Neural cell (in vitro differentiated cells): ENCODE results near the gene TMEM151A. TPM values are rescaled to one million over a fixed set of nuclear protein-coding genes. Genes with fewer than 3 reads are reported as not detected.

Experiments
- H2AFZ ChIP-seq: fragments of 200-600, 300-800 bp; sonication (generic), shearing (Covaris generic); 2 replicates; pipeline ENCODE4 v1.6.0; 2014; ENCODE audit warnings: low read depth, mild to moderate bottlenecking, antibody characterized with exemption, low read length, moderate library complexity
- H3F3A ChIP-seq: fragments of 200-600 bp; shearing (Covaris generic); 2 replicates; pipeline ENCODE4 v1.6.1; 2016; ENCODE audit warnings: mild to moderate bottlenecking, moderate library complexity, mixed read lengths, antibody characterized with exemption, low read length; ENCODE audit not compliant: insufficient read depth, poor library complexity, severe bottlenecking
- H3K27ac ChIP-seq: fragments of 200-600, 300-800 bp; sonication (generic), shearing (Covaris generic); 2 replicates; pipeline ENCODE4 v1.5.1; 2014; ENCODE audit warnings: mild to moderate bottlenecking, low read length, moderate library complexity
- H3K27me3 ChIP-seq: fragments of 300-800, 200-600 bp; sonication (generic), shearing (Covaris generic); 2 replicates; pipeline ENCODE4 v1.6.0; 2014; ENCODE audit warnings: mild to moderate bottlenecking, low read depth, low read length, moderate library complexity; ENCODE audit not compliant: insufficient read depth
- H3K36me3 ChIP-seq: fragments of 300-800, 200-600 bp; sonication (generic), shearing (Covaris generic); 2 replicates; pipeline ENCODE4 v1.5.1; 2014; ENCODE audit warnings: mild to moderate bottlenecking, antibody characterized with exemption, low read length, moderate library complexity; ENCODE audit not compliant: insufficient read depth
- H3K4me2 ChIP-seq: fragments of 300-800, 200-600 bp; sonication (generic), shearing (Covaris generic); 2 replicates; pipeline ENCODE4 v1.6.0; 2014; ENCODE audit warnings: mild to moderate bottlenecking, low read length
- H3K4me3 ChIP-seq: fragments of 300-800, 200-600 bp; sonication (generic), shearing (Covaris generic); 2 replicates; pipeline ENCODE4 v1.5.1; 2014; ENCODE audit warnings: mild to moderate bottlenecking, low read length, moderate library complexity
- H3K79me2 ChIP-seq: fragments of 200-600 bp; shearing (Covaris generic); replicated peaks from 2 replicates; pipeline ENCODE4 v1.6.0; 2014; ENCODE audit warnings: mild to moderate bottlenecking, low read length, moderate library complexity; ENCODE audit not compliant: insufficient read depth
- H3K9ac ChIP-seq: fragments of 300-800, 200-600 bp; sonication (generic), shearing (Covaris generic); 2 replicates; pipeline ENCODE4 v1.6.1; 2016; ENCODE audit warnings: mild to moderate bottlenecking, low read length, mixed read lengths
- H3K9me2 ChIP-seq: fragments of 200-600 bp; shearing (Covaris generic); 2 replicates; pipeline ENCODE4 v1.6.1; 2016; ENCODE audit warnings: mild to moderate bottlenecking, low read length, mixed read lengths; ENCODE audit not compliant: insufficient read depth
- H3K9me3 ChIP-seq: fragments of 200-600, 300-800 bp; sonication (generic), shearing (Covaris generic); 2 replicates; pipeline ENCODE4 v1.6.1; 2016; ENCODE audit warnings: mild to moderate bottlenecking, mixed run types, low read length, moderate library complexity, mixed read lengths
- H4K20me1 ChIP-seq: fragments of 200-600 bp; shearing (Covaris generic); 2 replicates; pipeline ENCODE4 v1.6.1; 2016; ENCODE audit warnings: mild to moderate bottlenecking, mixed run types; ENCODE audit not compliant: insufficient read depth
- EP300 ChIP-seq: fragments of 450-650 bp; conservative IDR thresholded peaks from 2 replicates; pipeline ENCODE4 v1.6.1; 2014; ENCODE audit warnings: antibody characterized with exemption, mild to moderate bottlenecking, moderate library complexity; ENCODE audit not compliant: poor library complexity, severe bottlenecking
- EZH2 ChIP-seq: fragments of 200-600, 300-800 bp; shearing (Covaris generic), sonication (generic); IDR thresholded peaks from 2 replicates; pipeline ENCODE4 v1.6.1; 2014; ENCODE audit warnings: antibody characterized with exemption, low read length, borderline replicate concordance, mild to moderate bottlenecking; ENCODE audit not compliant: insufficient read depth, poor library complexity, severe bottlenecking
- MXI1 ChIP-seq: fragments of 450-650 bp; conservative IDR thresholded peaks from 2 replicates; pipeline ENCODE4 v1.6.1; 2014; ENCODE audit warnings: antibody characterized with exemption, mild to moderate bottlenecking; ENCODE audit not compliant: poor library complexity, severe bottlenecking
- POLR2AphosphoS5 ChIP-seq: IDR thresholded peaks from 2 replicates; pipeline ENCODE4 v1.6.1; 2012
- RAD21 ChIP-seq: fragments of 450-650 bp; conservative IDR thresholded peaks from 2 replicates; pipeline ENCODE4 v1.6.1; 2014; ENCODE audit warnings: antibody characterized with exemption, mild to moderate bottlenecking, moderate library complexity
- SMC3 ChIP-seq: fragments of 450-650 bp; conservative IDR thresholded peaks from 2 replicates; pipeline ENCODE4 v1.6.1; 2014; ENCODE audit warnings: antibody characterized with exemption, mild to moderate bottlenecking, moderate library complexity; ENCODE audit not compliant: poor library complexity
- TAF1 ChIP-seq: IDR thresholded peaks from 2 replicates; pipeline ENCODE4 v1.6.1; 2012; ENCODE audit warnings: low read depth
- polyA plus RNA-seq: library from polyadenylated mRNA; depleted of rRNA; stranded (reverse); fragments of >200 nt; gene quantifications from 2 replicates; pipeline ENCODE4 v1.2.3, GENCODE V29; 2014
- TF ChIP-seq, protein P1 (sequence below): fragments of 450-650 bp; IDR thresholded peaks from 2 replicates; pipeline ENCODE4 v1.5.1; 2014; ENCODE audit warnings: antibody characterized with exemption, mild to moderate bottlenecking, moderate library complexity; ENCODE audit not compliant: poor library complexity, severe bottlenecking
- TF ChIP-seq, protein P2 (sequence below): IDR thresholded peaks from 2 replicates; pipeline ENCODE4 v1.6.1; 2012; ENCODE audit warnings: borderline replicate concordance

Gene TMEM151A
- polyA plus RNA-seq, 1 donor from 2014 or later: 5.3 TPM

DNA sequence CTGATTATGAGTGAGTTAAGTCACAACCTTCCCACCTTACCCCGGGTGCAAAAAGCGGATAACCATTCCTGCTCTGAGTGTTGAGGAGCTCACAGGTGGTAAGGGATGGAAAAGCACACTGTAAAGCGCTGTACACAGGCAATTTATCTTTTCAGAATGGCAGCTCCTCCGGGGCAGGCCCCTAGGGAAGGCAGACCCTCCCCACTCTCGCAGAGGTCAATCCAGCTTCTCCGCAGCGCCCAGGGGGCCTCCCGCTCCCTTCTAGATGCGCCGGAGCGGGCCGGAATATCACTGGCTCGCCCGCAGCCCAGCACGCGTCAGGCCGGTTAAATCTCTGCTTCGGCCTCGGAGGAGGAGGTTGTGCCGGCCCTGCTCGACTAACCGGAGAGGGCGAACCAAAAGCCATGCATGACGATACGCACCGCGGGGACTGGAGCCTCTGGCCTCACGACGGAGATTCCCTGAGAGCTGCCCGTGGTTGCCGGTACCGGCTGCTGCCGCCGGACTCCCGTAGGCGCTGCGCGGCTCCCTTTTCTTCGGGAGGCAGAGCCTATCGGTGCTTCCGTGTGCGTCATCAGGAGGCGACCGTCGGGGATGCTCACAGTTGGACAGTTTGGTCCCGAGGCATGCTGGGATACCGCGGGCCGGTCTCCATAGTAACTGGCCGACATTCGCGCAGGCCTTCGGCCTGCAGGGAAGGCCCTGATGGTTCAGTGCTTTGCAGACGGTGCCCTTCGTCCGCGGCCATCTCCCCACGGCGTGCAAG lies 53.0 kb downstream of the TMEM151A start, which contains the start of gene BRMS1:
Gene BRMS1 (minus strand): TSS at position 555 of the 766 bp plus-strand sequence. CDS start 2,870 bp downstream, outside the sequence.
- H2AFZ ChIP-seq: peak within 1 kb of the TSS; percentile 54
- no peaks in the 10 kb centered on the region for H4K20me1 ChIP-seq

DNA sequence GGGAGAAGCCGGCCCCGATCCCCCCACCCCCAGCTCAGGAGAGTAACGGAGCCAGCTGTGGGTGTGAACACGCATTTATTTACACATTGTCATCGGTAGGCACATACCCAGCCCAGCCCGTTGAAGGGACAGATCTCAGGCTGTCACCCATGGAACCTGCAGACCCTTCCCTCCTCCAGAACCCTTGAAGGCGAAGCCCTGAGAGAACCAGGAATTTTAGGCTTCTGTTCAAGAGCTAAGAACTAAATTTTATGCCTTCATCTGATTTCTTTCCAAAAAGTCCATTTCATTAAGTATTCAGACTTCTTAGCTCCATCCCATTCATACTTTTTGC lies 53.6 kb downstream of the TMEM151A start:
- Histone ChIP-seq H3K36me3 (no peaks in the 10 kb centered on the region), H3K79me2 (peaks cover 31% of the 10 kb centered on the region), H3F3A (peaks cover 3% of the 10 kb centered on the region), H3K27me3 (no peaks in the 10 kb centered on the region), H3K9ac (peak overlapping the region; percentile 99), H3K9me3 (no peaks in the 10 kb centered on the region), H3K4me3 (peak overlapping the region; percentile 100), H3K9me2 (no peaks in the 10 kb centered on the region), H4K20me1 (no peaks in the 10 kb centered on the region), H3K4me2 (peak overlapping the region; percentile 87), H2AFZ (peak overlapping the region; percentile 54), H3K27ac (peak overlapping the region; percentile 96)
- TF ChIP-seq EP300: peak; percentile 7
- no peak for TF ChIP-seq MXI1
- no peak for TF ChIP-seq SMC3

More for the DNA sequence above, 53.0 kb downstream of the TMEM151A start, which contains the start of gene BRMS1:
- peaks cover 3% of the 10 kb centered on the region for H3F3A ChIP-seq
- TF ChIP-seq SMC3 (peak; percentile 38), TAF1 (no peak), RAD21 (no peak), EP300 (peak; percentile 70), EZH2 (no peak), POLR2AphosphoS5 (peak; percentile 73), MXI1 (peak; percentile 92)
- TF ChIP-seq, protein P1, sequence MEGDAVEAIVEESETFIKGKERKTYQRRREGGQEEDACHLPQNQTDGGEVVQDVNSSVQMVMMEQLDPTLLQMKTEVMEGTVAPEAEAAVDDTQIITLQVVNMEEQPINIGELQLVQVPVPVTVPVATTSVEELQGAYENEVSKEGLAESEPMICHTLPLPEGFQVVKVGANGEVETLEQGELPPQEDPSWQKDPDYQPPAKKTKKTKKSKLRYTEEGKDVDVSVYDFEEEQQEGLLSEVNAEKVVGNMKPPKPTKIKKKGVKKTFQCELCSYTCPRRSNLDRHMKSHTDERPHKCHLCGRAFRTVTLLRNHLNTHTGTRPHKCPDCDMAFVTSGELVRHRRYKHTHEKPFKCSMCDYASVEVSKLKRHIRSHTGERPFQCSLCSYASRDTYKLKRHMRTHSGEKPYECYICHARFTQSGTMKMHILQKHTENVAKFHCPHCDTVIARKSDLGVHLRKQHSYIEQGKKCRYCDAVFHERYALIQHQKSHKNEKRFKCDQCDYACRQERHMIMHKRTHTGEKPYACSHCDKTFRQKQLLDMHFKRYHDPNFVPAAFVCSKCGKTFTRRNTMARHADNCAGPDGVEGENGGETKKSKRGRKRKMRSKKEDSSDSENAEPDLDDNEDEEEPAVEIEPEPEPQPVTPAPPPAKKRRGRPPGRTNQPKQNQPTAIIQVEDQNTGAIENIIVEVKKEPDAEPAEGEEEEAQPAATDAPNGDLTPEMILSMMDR: peak; percentile 56
- TF ChIP-seq, protein P2, sequence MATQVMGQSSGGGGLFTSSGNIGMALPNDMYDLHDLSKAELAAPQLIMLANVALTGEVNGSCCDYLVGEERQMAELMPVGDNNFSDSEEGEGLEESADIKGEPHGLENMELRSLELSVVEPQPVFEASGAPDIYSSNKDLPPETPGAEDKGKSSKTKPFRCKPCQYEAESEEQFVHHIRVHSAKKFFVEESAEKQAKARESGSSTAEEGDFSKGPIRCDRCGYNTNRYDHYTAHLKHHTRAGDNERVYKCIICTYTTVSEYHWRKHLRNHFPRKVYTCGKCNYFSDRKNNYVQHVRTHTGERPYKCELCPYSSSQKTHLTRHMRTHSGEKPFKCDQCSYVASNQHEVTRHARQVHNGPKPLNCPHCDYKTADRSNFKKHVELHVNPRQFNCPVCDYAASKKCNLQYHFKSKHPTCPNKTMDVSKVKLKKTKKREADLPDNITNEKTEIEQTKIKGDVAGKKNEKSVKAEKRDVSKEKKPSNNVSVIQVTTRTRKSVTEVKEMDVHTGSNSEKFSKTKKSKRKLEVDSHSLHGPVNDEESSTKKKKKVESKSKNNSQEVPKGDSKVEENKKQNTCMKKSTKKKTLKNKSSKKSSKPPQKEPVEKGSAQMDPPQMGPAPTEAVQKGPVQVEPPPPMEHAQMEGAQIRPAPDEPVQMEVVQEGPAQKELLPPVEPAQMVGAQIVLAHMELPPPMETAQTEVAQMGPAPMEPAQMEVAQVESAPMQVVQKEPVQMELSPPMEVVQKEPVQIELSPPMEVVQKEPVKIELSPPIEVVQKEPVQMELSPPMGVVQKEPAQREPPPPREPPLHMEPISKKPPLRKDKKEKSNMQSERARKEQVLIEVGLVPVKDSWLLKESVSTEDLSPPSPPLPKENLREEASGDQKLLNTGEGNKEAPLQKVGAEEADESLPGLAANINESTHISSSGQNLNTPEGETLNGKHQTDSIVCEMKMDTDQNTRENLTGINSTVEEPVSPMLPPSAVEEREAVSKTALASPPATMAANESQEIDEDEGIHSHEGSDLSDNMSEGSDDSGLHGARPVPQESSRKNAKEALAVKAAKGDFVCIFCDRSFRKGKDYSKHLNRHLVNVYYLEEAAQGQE: no peak
- peaks cover 31% of the 10 kb centered on the region for H3K79me2 ChIP-seq
- peak within 1 kb of the TSS; percentile 87 for H3K4me2 ChIP-seq
- H3K36me3 ChIP-seq: no peaks in the 10 kb centered on the region
- no peaks in the 10 kb centered on the region for H3K9me2 ChIP-seq
- peak within 1 kb of the TSS; percentile 99 for H3K9ac ChIP-seq
- peak within 1 kb of the TSS; percentile 100 for H3K4me3 ChIP-seq
- H3K27ac ChIP-seq: peak within 1 kb of the TSS; percentile 96
- no peaks in the 10 kb centered on the region for H3K27me3 ChIP-seq
- H3K9me3 ChIP-seq: no peaks in the 10 kb centered on the region

Other genes starting within 250 kb of the TMEM151A start
- 16.7 and 17.2 TPM in 2 replicates for gene GAL3ST3, start 242.7 kb upstream of the TMEM151A start, polyA plus RNA-seq
- gene SF3B2, start 239.5 kb upstream of the TMEM151A start, polyA plus RNA-seq: 121 and 145 TPM in 2 replicates
- gene PACS1, start 221.6 kb upstream of the TMEM151A start, polyA plus RNA-seq: 12.1 and 14.4 TPM in 2 replicates
- 45.6 and 49.6 TPM in 2 replicates for gene KLC2, start 34.2 kb upstream of the TMEM151A start, polyA plus RNA-seq
- 27.2 and 27.9 TPM in 2 replicates for gene RAB1B, start 23.3 kb upstream of the TMEM151A start, polyA plus RNA-seq
- 47.9 and 54.5 TPM in 2 replicates for gene CNIH2, start 13.7 kb upstream of the TMEM151A start, polyA plus RNA-seq
- gene YIF1A, start 2.8 kb upstream of the TMEM151A start, polyA plus RNA-seq: 40.3 and 51.2 TPM in 2 replicates
- gene CD248, start 25.1 kb downstream of the TMEM151A start, polyA plus RNA-seq: not detected in 2 replicates
- 1.4 and 4.2 TPM in 2 replicates for gene RIN1, start 44.5 kb downstream of the TMEM151A start, polyA plus RNA-seq
- 78.3 and 108 TPM in 2 replicates for gene BRMS1, start 53.2 kb downstream of the TMEM151A start, polyA plus RNA-seq
- 162 TPM in 2 replicates for gene B4GAT1, start 55.7 kb downstream of the TMEM151A start, polyA plus RNA-seq
- gene SLC29A2, start 79.9 kb downstream of the TMEM151A start, polyA plus RNA-seq: 1.7 and 2.2 TPM in 2 replicates
- 6.7 and 10.6 TPM in 2 replicates for gene NPAS4, start 129.1 kb downstream of the TMEM151A start, polyA plus RNA-seq
- gene MRPL11, start 147.0 kb downstream of the TMEM151A start, polyA plus RNA-seq: 50.9 and 54.3 TPM in 2 replicates
- gene PELI3, start 175.0 kb downstream of the TMEM151A start, polyA plus RNA-seq: 13.3 and 16.2 TPM in 2 replicates
- 56.2 and 71.7 TPM in 2 replicates for gene DPP3, start 188.5 kb downstream of the TMEM151A start, polyA plus RNA-seq
- gene BBS1, start 218.7 kb downstream of the TMEM151A start, polyA plus RNA-seq: 55.1 and 69.5 TPM in 2 replicates